BE2C (cell line): ENCODE results near the gene DTX3.
"Not testable (repeated sequence)": the region's sequence is repeated elsewhere in the genome, so short reads cannot be mapped to it uniquely, and the experiment has no call there.

Source experiments
- DNase-seq: peaks from one replicate; pipeline ENCODE4 v3.0.0-alpha.2; 2020
- H3K27me3 ChIP-seq: fragments of 250-450 bp; sonication (Bioruptor Pico); 2 replicates; pipeline ENCODE4 v1.5.1; 2020; ENCODE audit warnings: mild to moderate bottlenecking
- H3K36me3 ChIP-seq: fragments of 250-450 bp; sonication (Bioruptor Pico); 2 replicates; pipeline ENCODE4 v1.5.1; 2020; ENCODE audit warnings: mild to moderate bottlenecking
- H3K4me1 ChIP-seq: fragments of 250-450 bp; sonication (Bioruptor Pico); 2 replicates; pipeline ENCODE4 v1.5.1; 2020
- H3K4me3 ChIP-seq: 2 replicates; pipeline ENCODE4 v1.5.1; 2011; ENCODE audit warnings: low read depth, low read length
- H3K9me3 ChIP-seq: fragments of 250-450 bp; sonication (Bioruptor Pico); 2 replicates; pipeline ENCODE4 v1.5.1; 2020
- CTCF ChIP-seq: IDR thresholded peaks from 2 replicates; pipeline ENCODE4 v1.5.1; 2012; ENCODE audit warnings: mild to moderate bottlenecking, low read depth, low read length

Gene DTX3

GRCh38 chr12:57640175-57641042, 35.8 kb downstream of the DTX3 start:
- DNase-seq: no peak
- no peak for TF ChIP-seq CTCF
- H3K9me3 ChIP-seq: no peaks in the 10 kb centered on the region; the same call in 1 of the 2 replicates
- H3K27me3 ChIP-seq: peaks cover 13% of the 10 kb centered on the region
- no peak overlapping the region for H3K4me3 ChIP-seq
- no peaks in the 10 kb centered on the region for H3K36me3 ChIP-seq
- no peaks in the 10 kb centered on the region for H3K4me1 ChIP-seq

- DNase-seq: no peak
- H3K4me3 ChIP-seq: no peak overlapping the region
- peaks cover 13% of the 10 kb centered on the region for H3K27me3 ChIP-seq
Observed at GRCh38 chr12:57641699-57642442, 37.2 kb downstream of the DTX3 start.

GRCh38 chr12:57645990-57646658, 41.5 kb downstream of the DTX3 start:
- not testable (repeated sequence) for H3K4me1 ChIP-seq, H3K9me3 ChIP-seq, H3K36me3 ChIP-seq, H3K27me3 ChIP-seq, H3K4me3 ChIP-seq, DNase-seq

More at GRCh38 chr12:57641699-57642442, 37.2 kb downstream of the DTX3 start:
- TF ChIP-seq CTCF: no peak
- Histone ChIP-seq H3K9me3 (peaks cover 4% of the 10 kb centered on the region), H3K36me3 (no peaks in the 10 kb centered on the region), H3K4me1 (no peaks in the 10 kb centered on the region)

GRCh38 chr12:57646659-57647049, 42.0 kb downstream of the DTX3 start:
- H3K4me3 ChIP-seq, H3K27me3 ChIP-seq, H3K4me1 ChIP-seq, H3K36me3 ChIP-seq, H3K9me3 ChIP-seq, DNase-seq: not testable (repeated sequence)

- Histone ChIP-seq H3K9me3 (no peaks in the 10 kb centered on the region), H3K4me3 (no peak overlapping the region), H3K4me1 (no peaks in the 10 kb centered on the region), H3K27me3 (no peaks in the 10 kb centered on the region; the same call in none of the 2 replicates), H3K36me3 (no peaks in the 10 kb centered on the region)
- no peak for TF ChIP-seq CTCF
- DNase-seq: no peak
Observed at GRCh38 chr12:57654042-57654441, 49.4 kb downstream of the DTX3 start.

GRCh38 chr12:57655541-57656240, 51.1 kb downstream of the DTX3 start:
- Histone ChIP-seq H3K4me3 (no peak overlapping the region), H3K27me3 (no peaks in the 10 kb centered on the region; the same call in none of the 2 replicates), H3K9me3 (peaks cover 7% of the 10 kb centered on the region; the same call in 1 of the 2 replicates), H3K4me1 (no peaks in the 10 kb centered on the region), H3K36me3 (no peaks in the 10 kb centered on the region)
- TF ChIP-seq CTCF: no peak
- no peak for DNase-seq

- peaks cover 12% of the 10 kb centered on the region for H3K9me3 ChIP-seq
- not testable (repeated sequence) for H3K4me3 ChIP-seq, H3K36me3 ChIP-seq, H3K27me3 ChIP-seq, DNase-seq, H3K4me1 ChIP-seq
Observed at GRCh38 chr12:57656408-57656807, 51.8 kb downstream of the DTX3 start.
